Natural killer cell (primary cell): ENCODE measurements around the gene KRTAP4-12. TPM values are rescaled to one million over a fixed set of nuclear protein-coding genes. Genes with fewer than 3 reads are reported as not detected.
"Not testable (repeated sequence)": the region's sequence is repeated elsewhere in the genome, so short reads cannot be mapped to it uniquely, and the experiment has no call there.

Source experiments
- ATAC-seq, 3 donors: fragments of 150-1000 bp in 2 of 3; fragments of 200-7000 bp in 1 of 3; cut with Tn5 transposase; 1 replicate in 1 of 3; 2 replicates in 2 of 3; pipeline ENCODE4 v1.10.0; 2021; ENCODE audit warnings: mild to moderate bottlenecking in 2 of 3, moderate library complexity in 2 of 3
- DNase-seq, 2 donors: peaks; one replicate each; pipeline versions ENCODE4 v3.0.0 to v3.0.0-alpha.2; 2013 to 2021; ENCODE audit warnings: mixed read lengths in 1 of 2
- H3K27ac ChIP-seq: one replicate; pipeline ENCODE4 v1.5.1; 2013; ENCODE audit warnings: mild to moderate bottlenecking, low read length
- H3K27me3 ChIP-seq: one replicate; pipeline ENCODE4 v1.6.1; 2013; ENCODE audit warnings: low read length; ENCODE audit not compliant: control insufficient read depth, insufficient read depth
- H3K36me3 ChIP-seq: one replicate; pipeline ENCODE4 v1.6.1; 2013; ENCODE audit warnings: low read length; ENCODE audit not compliant: control insufficient read depth, insufficient read depth
- H3K4me1 ChIP-seq: one replicate; pipeline ENCODE4 v1.6.1; 2013; ENCODE audit warnings: low read length; ENCODE audit not compliant: control insufficient read depth, insufficient read depth
- H3K4me3 ChIP-seq: one replicate; pipeline ENCODE4 v1.5.1; 2013; ENCODE audit warnings: low read length
- H3K9me3 ChIP-seq: one replicate; pipeline ENCODE4 v1.6.1; 2013; ENCODE audit warnings: low read length; ENCODE audit not compliant: control insufficient read depth, insufficient read depth
- H3K27ac Mint-ChIP-seq, 2 donors: one replicate each; pipeline ENCODE4 v1.8.0; 2022; ENCODE audit warnings: mild to moderate bottlenecking in 2 of 2, mixed read lengths in 2 of 2, moderate library complexity in 1 of 2
- H3K27me3 Mint-ChIP-seq, 2 donors: one replicate each; pipeline ENCODE4 v1.8.0; 2022; ENCODE audit warnings: low read depth in 2 of 2, mixed read lengths in 2 of 2
- H3K36me3 Mint-ChIP-seq: one replicate; pipeline ENCODE4 v1.8.0; 2022; ENCODE audit warnings: mixed read lengths
- H3K4me1 Mint-ChIP-seq, 2 donors: one replicate each; pipeline ENCODE4 v1.8.0; 2022; ENCODE audit warnings: mixed read lengths in 2 of 2
- H3K4me3 Mint-ChIP-seq: one replicate; pipeline ENCODE4 v1.8.0; 2022; ENCODE audit warnings: mild to moderate bottlenecking, moderate library complexity, mixed read lengths
- H3K9me3 Mint-ChIP-seq, 2 donors: one replicate each; pipeline ENCODE4 v1.8.0; 2022; ENCODE audit warnings: mixed read lengths in 2 of 2
- WGBS: methylation state at CpG from one replicate; pipeline ENCODE4 v1.1.7; 2013; ENCODE audit warnings: missing lambda C conversion rate; ENCODE audit not compliant: insufficient coverage; 5-methylcytosine and 5-hydroxymethylcytosine counted together
- intact Hi-C: fragments of 100-400 bp; cut with micrococcal nuclease; formaldehyde crosslinking; loops from one replicate; pipeline ENCODE4 v1.14.2; 2022
- total RNA-seq, 4 donors: library from RNA; stranded (reverse); fragments of 120-200 nt in 1 of 4; gene quantifications; one replicate each; pipeline versions ENCODE4 v1.2.3 to v1.2.4, GENCODE V29; 2013 to 2022
- TF ChIP-seq, protein P1 (sequence below): fragments of 200-600 bp; IDR thresholded peaks from one replicate; pipeline ENCODE4 v1.8.0; 2022; ENCODE audit warnings: antibody characterized with exemption

The KRTAP4-12 gene
- total RNA-seq, 3 donors from 2014 or later (not counting 1 experiment from before 2014, with no cell fraction given) = not detected

DNA sequence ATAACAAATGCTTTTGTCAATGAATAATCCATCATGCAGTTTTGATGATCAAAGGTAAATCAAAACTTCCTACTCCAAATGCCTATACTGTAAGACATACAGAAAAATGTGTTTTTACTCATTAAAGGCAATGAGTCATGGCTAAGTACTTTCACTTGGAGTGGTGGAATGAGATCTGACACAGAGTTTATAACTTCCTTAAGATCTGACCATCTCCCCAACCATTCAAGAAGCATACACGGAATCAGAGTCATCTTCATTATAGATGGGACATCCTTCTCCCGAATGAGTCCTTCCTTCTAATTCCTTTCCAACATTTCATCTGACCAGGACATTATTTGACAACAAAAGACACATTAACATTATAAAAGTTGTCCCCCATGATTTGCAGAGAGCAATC, 40.6 kb downstream of the KRTAP4-12 start:
- ATAC-seq, DNase-seq: not testable (repeated sequence)

GRCh38 chr17:41082626-41083025, 41.4 kb downstream of the KRTAP4-12 start:
- no peak overlapping the region for H3K27ac Mint-ChIP-seq
- H3K27ac ChIP-seq = no peak overlapping the region
- no peaks in the 10 kb centered on the region for H3K27me3 ChIP-seq
- H3K36me3 ChIP-seq = no peaks in the 10 kb centered on the region
- no peaks in the 10 kb centered on the region for H3K4me1 Mint-ChIP-seq
- peaks cover 21 to 23% of the 10 kb centered on the region in 2 donors for H3K27me3 Mint-ChIP-seq
- intact Hi-C loops = no loop called here
- no peaks in the 10 kb centered on the region for H3K9me3 Mint-ChIP-seq
- no peak overlapping the region for H3K4me3 Mint-ChIP-seq
- H3K36me3 Mint-ChIP-seq = no peaks in the 10 kb centered on the region
- H3K4me1 ChIP-seq = no peaks in the 10 kb centered on the region
- DNase-seq = no peak
- no peak for ATAC-seq
- 67% methylated on average over 4 of the region's 4 CpGs for WGBS
- TF ChIP-seq, protein P1, sequence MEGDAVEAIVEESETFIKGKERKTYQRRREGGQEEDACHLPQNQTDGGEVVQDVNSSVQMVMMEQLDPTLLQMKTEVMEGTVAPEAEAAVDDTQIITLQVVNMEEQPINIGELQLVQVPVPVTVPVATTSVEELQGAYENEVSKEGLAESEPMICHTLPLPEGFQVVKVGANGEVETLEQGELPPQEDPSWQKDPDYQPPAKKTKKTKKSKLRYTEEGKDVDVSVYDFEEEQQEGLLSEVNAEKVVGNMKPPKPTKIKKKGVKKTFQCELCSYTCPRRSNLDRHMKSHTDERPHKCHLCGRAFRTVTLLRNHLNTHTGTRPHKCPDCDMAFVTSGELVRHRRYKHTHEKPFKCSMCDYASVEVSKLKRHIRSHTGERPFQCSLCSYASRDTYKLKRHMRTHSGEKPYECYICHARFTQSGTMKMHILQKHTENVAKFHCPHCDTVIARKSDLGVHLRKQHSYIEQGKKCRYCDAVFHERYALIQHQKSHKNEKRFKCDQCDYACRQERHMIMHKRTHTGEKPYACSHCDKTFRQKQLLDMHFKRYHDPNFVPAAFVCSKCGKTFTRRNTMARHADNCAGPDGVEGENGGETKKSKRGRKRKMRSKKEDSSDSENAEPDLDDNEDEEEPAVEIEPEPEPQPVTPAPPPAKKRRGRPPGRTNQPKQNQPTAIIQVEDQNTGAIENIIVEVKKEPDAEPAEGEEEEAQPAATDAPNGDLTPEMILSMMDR = no peak
- H3K9me3 ChIP-seq = no peaks in the 10 kb centered on the region
- H3K4me3 ChIP-seq = no peak overlapping the region

More for the DNA sequence above, 40.6 kb downstream of the KRTAP4-12 start:
- H3K4me3 ChIP-seq, intact Hi-C loops, H3K9me3 ChIP-seq, H3K36me3 Mint-ChIP-seq, H3K36me3 ChIP-seq, H3K4me1 ChIP-seq, H3K4me1 Mint-ChIP-seq, H3K27ac ChIP-seq, H3K27ac Mint-ChIP-seq, H3K4me3 Mint-ChIP-seq, H3K9me3 Mint-ChIP-seq, H3K27me3 ChIP-seq: not testable (repeated sequence)
- 89% methylated on average over 2 of the region's 2 CpGs for WGBS
- peaks cover 21 to 23% of the 10 kb centered on the region in 2 donors for H3K27me3 Mint-ChIP-seq

- H3K27me3 ChIP-seq = peaks cover 8% of the 10 kb centered on the region
- H3K36me3 Mint-ChIP-seq = no peaks in the 10 kb centered on the region
- ATAC-seq (no peak), DNase-seq (no peak)
- peaks cover 30 to 42% of the 10 kb centered on the region in 2 donors for H3K27me3 Mint-ChIP-seq
- no peaks in the 10 kb centered on the region for H3K9me3 Mint-ChIP-seq
- no peak overlapping the region for H3K4me3 Mint-ChIP-seq
- no peaks in the 10 kb centered on the region for H3K36me3 ChIP-seq
- no peak overlapping the region for H3K27ac ChIP-seq
- no peaks in the 10 kb centered on the region for H3K9me3 ChIP-seq
- H3K4me1 ChIP-seq = no peaks in the 10 kb centered on the region
- no peaks in the 10 kb centered on the region for H3K4me1 Mint-ChIP-seq
- no peak overlapping the region for H3K27ac Mint-ChIP-seq
- TF ChIP-seq, protein P1 = peak; percentile 13
- intact Hi-C loops = no loop called here
- no peak overlapping the region for H3K4me3 ChIP-seq
Observed at GRCh38 chr17:41076788-41077187, 47.2 kb downstream of the KRTAP4-12 start.

GRCh38 chr17:41073676-41074075, 50.3 kb downstream of the KRTAP4-12 start:
- DNase-seq (no peak), ATAC-seq (no peak)
- no peak overlapping the region for H3K27ac Mint-ChIP-seq
- intact Hi-C loops = no loop called here
- 91% methylated on average over 2 of the region's 2 CpGs for WGBS
- no peak overlapping the region for H3K27ac ChIP-seq
- no peaks in the 10 kb centered on the region for H3K36me3 ChIP-seq
- H3K4me3 ChIP-seq = no peak overlapping the region
- peaks cover 20 to 28% of the 10 kb centered on the region in 2 donors for H3K27me3 Mint-ChIP-seq
- H3K9me3 Mint-ChIP-seq = no peaks in the 10 kb centered on the region
- no peaks in the 10 kb centered on the region for H3K4me1 Mint-ChIP-seq
- H3K36me3 Mint-ChIP-seq = no peaks in the 10 kb centered on the region
- no peaks in the 10 kb centered on the region for H3K4me1 ChIP-seq
- no peaks in the 10 kb centered on the region for H3K9me3 ChIP-seq
- TF ChIP-seq, protein P1 = no peak
- H3K4me3 Mint-ChIP-seq = no peak overlapping the region
- H3K27me3 ChIP-seq = peaks cover 8% of the 10 kb centered on the region

Other genes starting within 250 kb of the KRTAP4-12 start
- not detected for gene KRT20, start 238.9 kb downstream of the KRTAP4-12 start, total RNA-seq
- gene KRT23, start 186.5 kb downstream of the KRTAP4-12 start, total RNA-seq = under 1 TPM in 1 of 3 donors, not detected in 2; 0.83 TPM
- gene KRT39, start 157.2 kb downstream of the KRTAP4-12 start, total RNA-seq = not detected
- gene KRT40, start 139.9 kb downstream of the KRTAP4-12 start, total RNA-seq = not detected
- not detected for gene KRTAP3-3, start 130.0 kb downstream of the KRTAP4-12 start, total RNA-seq
- not detected for gene KRTAP3-2, start 124.3 kb downstream of the KRTAP4-12 start, total RNA-seq
- gene KRTAP3-1, start 115.1 kb downstream of the KRTAP4-12 start, total RNA-seq = not detected
- not detected for gene KRTAP1-5, start 97.0 kb downstream of the KRTAP4-12 start, total RNA-seq
- not detected for gene KRTAP1-4, start 94.0 kb downstream of the KRTAP4-12 start, total RNA-seq
- gene KRTAP1-3, start 89.3 kb downstream of the KRTAP4-12 start, total RNA-seq = not detected
- gene KRTAP1-1, start 82.7 kb downstream of the KRTAP4-12 start, total RNA-seq = not detected
- not detected for gene KRTAP2-1, start 76.9 kb downstream of the KRTAP4-12 start, total RNA-seq
- not detected for gene KRTAP2-2, start 69.0 kb downstream of the KRTAP4-12 start, total RNA-seq
- gene KRTAP2-3, start 64.1 kb downstream of the KRTAP4-12 start, total RNA-seq = not detected
- not detected for gene KRTAP2-4, start 58.3 kb downstream of the KRTAP4-12 start, total RNA-seq
- gene KRTAP4-7, start 40.0 kb downstream of the KRTAP4-12 start, total RNA-seq = not detected
- gene KRTAP4-8, start 26.0 kb downstream of the KRTAP4-12 start, total RNA-seq = not detected
- gene KRTAP4-16, start 22.0 kb downstream of the KRTAP4-12 start, total RNA-seq = not detected
- gene KRTAP4-9, start 18.8 kb downstream of the KRTAP4-12 start, total RNA-seq = not detected
- gene KRTAP4-11, start 5.8 kb downstream of the KRTAP4-12 start, total RNA-seq = not detected
- gene KRTAP4-6, start 16.4 kb upstream of the KRTAP4-12 start, total RNA-seq = not detected
- gene KRTAP4-5, start 25.6 kb upstream of the KRTAP4-12 start, total RNA-seq = not detected
- gene KRTAP4-4, start 36.6 kb upstream of the KRTAP4-12 start, total RNA-seq = not detected
- gene KRTAP4-3, start 44.0 kb upstream of the KRTAP4-12 start, total RNA-seq = not detected
- not detected for gene KRTAP4-2, start 54.0 kb upstream of the KRTAP4-12 start, total RNA-seq
- not detected for gene KRTAP4-1, start 60.7 kb upstream of the KRTAP4-12 start, total RNA-seq
- not detected for gene KRTAP9-1, start 65.7 kb upstream of the KRTAP4-12 start, total RNA-seq
- gene KRTAP9-2, start 102.5 kb upstream of the KRTAP4-12 start, total RNA-seq = not detected
- not detected for gene KRTAP9-3, start 108.3 kb upstream of the KRTAP4-12 start, total RNA-seq
- gene KRTAP9-8, start 113.8 kb upstream of the KRTAP4-12 start, total RNA-seq = not detected
- not detected for gene KRTAP9-4, start 125.5 kb upstream of the KRTAP4-12 start, total RNA-seq
- gene KRTAP9-9, start 131.2 kb upstream of the KRTAP4-12 start, total RNA-seq = not detected
- gene KRTAP9-6, start 141.2 kb upstream of the KRTAP4-12 start, total RNA-seq = not detected
- not detected for gene KRTAP9-7, start 151.5 kb upstream of the KRTAP4-12 start, total RNA-seq
- gene KRTAP29-1, start 178.7 kb upstream of the KRTAP4-12 start, total RNA-seq = not detected
- gene KRTAP16-1, start 185.1 kb upstream of the KRTAP4-12 start, total RNA-seq = under 1 TPM; 0.16 to 0.23 (median 0.23) TPM
- gene KRTAP17-1, start 191.5 kb upstream of the KRTAP4-12 start, total RNA-seq = not detected
- gene KRT33A, start 226.6 kb upstream of the KRTAP4-12 start, total RNA-seq = not detected
- not detected for gene KRT33B, start 245.6 kb upstream of the KRTAP4-12 start, total RNA-seq